Keratinocyte (primary cell): Measurements from ENCODE around the gene TIMM10B. TPM values are rescaled to one million over a fixed set of nuclear protein-coding genes. Genes with fewer than 3 reads are reported as not detected.

Experiments
- DNase-seq: peaks from one replicate; pipeline ENCODE4 v3.0.0-alpha.2; 2011; ENCODE audit warnings: low read depth, missing footprints, low spot score
- FAIRE-seq: peaks from 2 replicates; lab custom pipeline; 2011; peaks lifted over from hg19 to GRCh38; lab: Jason Lieb, UNC
- H2AFZ ChIP-seq: 2 replicates; pipeline ENCODE4 v1.6.0; 2012; ENCODE audit warnings: low read length, control low read depth, inconsistent platforms; ENCODE audit not compliant: control insufficient read depth
- H3K27ac ChIP-seq: 2 replicates; pipeline ENCODE4 v1.5.1; 2011; ENCODE audit warnings: low read length; ENCODE audit not compliant: control insufficient read depth, insufficient read depth
- H3K27me3 ChIP-seq: 3 replicates; pipeline ENCODE4 v1.6.0; 2011; ENCODE audit warnings: low read length; ENCODE audit not compliant: control insufficient read depth, insufficient read depth; ENCODE audit errors: extremely low read depth
- H3K36me3 ChIP-seq, 2 experiments: 2 replicates in 1 of 2; 3 replicates in 1 of 2; pipeline ENCODE4 v1.5.1; 2011; ENCODE audit warnings: low read length in 2 of 2, mild to moderate bottlenecking in 1 of 2; ENCODE audit not compliant: control insufficient read depth in 2 of 2, insufficient read depth in 2 of 2; ENCODE audit errors: extremely low read depth in 1 of 2
- H3K4me1 ChIP-seq: 3 replicates; pipeline ENCODE4 v1.5.1; 2011; ENCODE audit warnings: low read length; ENCODE audit not compliant: control insufficient read depth, insufficient read depth; ENCODE audit errors: extremely low read depth
- H3K4me2 ChIP-seq: 3 replicates; pipeline ENCODE4 v1.6.0; 2011; ENCODE audit warnings: low read depth, low read length; ENCODE audit not compliant: control insufficient read depth, insufficient read depth; ENCODE audit errors: extremely low read depth
- H3K4me3 ChIP-seq, 3 experiments: fragments of 200-600 bp in 1 of 3; sonication (generic) in 1 of 3; 2 replicates in 2 of 3; 3 replicates in 1 of 3; pipeline ENCODE4 v1.5.1; 2011 to 2016; ENCODE audit warnings: low read length in 3 of 3, mild to moderate bottlenecking in 3 of 3, control low read depth in 2 of 3, inconsistent platforms in 1 of 3, low read depth in 1 of 3, mixed read lengths in 1 of 3, mixed run types in 1 of 3, moderate library complexity in 1 of 3; ENCODE audit not compliant: control insufficient read depth in 2 of 3, insufficient read depth in 2 of 3; ENCODE audit errors: extremely low read depth in 1 of 3
- H3K79me2 ChIP-seq: 2 replicates; pipeline ENCODE4 v1.6.0; 2012; ENCODE audit warnings: low read length; ENCODE audit not compliant: control insufficient read depth, insufficient read depth
- H3K9ac ChIP-seq: 3 replicates; pipeline ENCODE4 v1.6.0; 2011; ENCODE audit warnings: low read length; ENCODE audit not compliant: control insufficient read depth, insufficient read depth; ENCODE audit errors: extremely low read depth
- H3K9me1 ChIP-seq: 3 replicates; pipeline ENCODE4 v1.6.0; 2011; ENCODE audit warnings: low read length; ENCODE audit not compliant: control insufficient read depth, insufficient read depth; ENCODE audit errors: extremely low read depth
- H3K9me3 ChIP-seq: 2 replicates; pipeline ENCODE4 v1.5.1; 2012; ENCODE audit warnings: low read depth, low read length; ENCODE audit not compliant: control insufficient read depth
- H4K20me1 ChIP-seq: 3 replicates; pipeline ENCODE4 v1.6.0; 2011; ENCODE audit warnings: low read length; ENCODE audit not compliant: control insufficient read depth, insufficient read depth; ENCODE audit errors: extremely low read depth
- CTCF ChIP-seq, 3 experiments: IDR thresholded peaks in 1 of 3; conservative IDR thresholded peaks in 1 of 3; optimal IDR thresholded peaks in 1 of 3; 2 replicates in 2 of 3; 3 replicates in 1 of 3; pipeline versions ENCODE3 to v1.5.1; 2011; ENCODE audit warnings: low read length in 3 of 3, mild to moderate bottlenecking in 3 of 3, moderate library complexity in 2 of 3, control low read depth in 1 of 3, inconsistent platforms in 1 of 3; ENCODE audit not compliant: insufficient read depth in 2 of 3; ENCODE audit errors: extremely low read depth in 1 of 3
- EZH2 ChIP-seq: IDR thresholded peaks from one replicate; pipeline ENCODE4 v1.6.1; 2012; ENCODE audit warnings: inconsistent platforms, mild to moderate bottlenecking, low read length, moderate library complexity
- dilution Hi-C: fragments of 300-500 bp; cut with MboI; formaldehyde crosslinking; loops from one replicate; pipeline ENCODE4 v1.7.0; 2020; ENCODE audit warnings: low sequenced_read_pairs; ENCODE audit not compliant: extremely low pct_ligation_motif_present
- polyA plus RNA-seq, 5 experiments: library from polyadenylated mRNA; depleted of rRNA in 3 of 5; stranded (reverse) in 3 of 5; stranded (forward) in 1 of 5; unstranded in 1 of 5; fragments of >200 nt; gene quantifications; 1 replicate in 1 of 5; 2 replicates in 3 of 5; 3 replicates in 1 of 5; pipeline versions ENCODE4 v1.2.1 to v1.2.3, GENCODE V29; 2011 to 2012; ENCODE audit warnings: missing spikeins in 2 of 5, low read depth in 1 of 5, low replicate concordance in 1 of 5

Gene TIMM10B
- polyA plus RNA-seq, 1 donor (not counting 4 experiments of a cell fraction or from before 2014, with no cell fraction given) = 34.1 TPM

- Histone ChIP-seq H2AFZ (no peak overlapping the region), H3K36me3 (peaks cover 10 to 25% of the 10 kb centered on the region in 2 experiments), H4K20me1 (no peaks in the 10 kb centered on the region), H3K9ac (no peak overlapping the region), H3K79me2 (no peaks in the 10 kb centered on the region), H3K9me3 (no peaks in the 10 kb centered on the region), H3K9me1 (no peaks in the 10 kb centered on the region), H3K27ac (no peak overlapping the region), H3K4me1 (no peaks in the 10 kb centered on the region), H3K27me3 (no peaks in the 10 kb centered on the region), H3K4me3 (no peak overlapping the region), H3K4me2 (no peak overlapping the region)
- TF ChIP-seq EZH2 (no peak), CTCF (optimal IDR thresholded peaks at IDR 0.05 in 1 of 3, IDR thresholded peaks at IDR 0.05 in 1 of 3, conservative IDR thresholded peaks at IDR 0.05 in 1 of 3; ENCODE audit: extremely low read depth in 1 of 3, insufficient read depth in 2 of 3, low read length in 3 of 3) (no peak)
- DNase-seq (no peak), FAIRE-seq (no peak)
- dilution Hi-C loops = no loop called here
Measured at GRCh38 chr11:6452219-6452618, 29.1 kb upstream of the TIMM10B start.

GRCh38 chr11:6453152-6453551 is 28.1 kb upstream of the TIMM10B start:
- Histone ChIP-seq H3K9ac (no peak overlapping the region), H3K36me3 (peaks cover 8 to 30% of the 10 kb centered on the region in 2 experiments)

More at GRCh38 chr11:6453152-6453551, 28.1 kb upstream of the TIMM10B start:
- TF ChIP-seq EZH2 (no peak), CTCF (optimal IDR thresholded peaks at IDR 0.05 in 1 of 3, IDR thresholded peaks at IDR 0.05 in 1 of 3, conservative IDR thresholded peaks at IDR 0.05 in 1 of 3; ENCODE audit: extremely low read depth in 1 of 3, insufficient read depth in 2 of 3, low read length in 3 of 3) (no peak)
- dilution Hi-C loops = no loop called here
- Histone ChIP-seq H4K20me1 (no peaks in the 10 kb centered on the region), H3K79me2 (no peaks in the 10 kb centered on the region), H3K4me1 (no peaks in the 10 kb centered on the region), H3K9me3 (no peaks in the 10 kb centered on the region), H3K4me3 (no peak overlapping the region), H3K27me3 (no peaks in the 10 kb centered on the region), H3K27ac (no peak overlapping the region), H3K4me2 (no peak overlapping the region), H2AFZ (no peak overlapping the region), H3K9me1 (no peaks in the 10 kb centered on the region)
- FAIRE-seq (no peak), DNase-seq (no peak)
